GM18858 (cell line): ENCODE results near the gene RIMOC1.
"Not testable (repeated sequence)": the region's sequence is repeated elsewhere in the genome, so short reads cannot be mapped to it uniquely, and the experiment has no call there.

Source experiments
- ATAC-seq: cut with Tn5 transposase; IDR thresholded peaks from one replicate; pipeline ENCODE4 v1.9.1; 2021; ENCODE audit not compliant: unreplicated experiment

RIMOC1 gene

GRCh38 chr5:41885286-41885685, 18.9 kb upstream of the RIMOC1 start:
- no peak for ATAC-seq

- no peak for ATAC-seq
Measured at GRCh38 chr5:41891066-41891707, 13.0 kb upstream of the RIMOC1 start.

- no peak for ATAC-seq
Measured at GRCh38 chr5:41892031-41892430, 12.1 kb upstream of the RIMOC1 start.

- ATAC-seq = no peak
Measured at GRCh38 chr5:41893074-41893851, 10.9 kb upstream of the RIMOC1 start.

- no peak for ATAC-seq
Measured at GRCh38 chr5:41896230-41896629, 7.9 kb upstream of the RIMOC1 start.

GRCh38 chr5:41903382-41903891, 707 bp upstream of the RIMOC1 start:
- no peak for ATAC-seq

GRCh38 chr5:41906151-41906550, 2.0 kb downstream of the RIMOC1 start:
- no peak for ATAC-seq

- ATAC-seq = no peak
Measured at GRCh38 chr5:41908374-41909079, 4.4 kb downstream of the RIMOC1 start.

GRCh38 chr5:41918105-41918504, 14.0 kb downstream of the RIMOC1 start:
- ATAC-seq = peak; percentile 57

GRCh38 chr5:41921166-41921565, 17.0 kb downstream of the RIMOC1 start:
- no peak for ATAC-seq

- ATAC-seq = no peak
Measured at GRCh38 chr5:41921874-41922273, 17.7 kb downstream of the RIMOC1 start.

GRCh38 chr5:41924526-41924871, 20.4 kb downstream of the RIMOC1 start:
- no peak for ATAC-seq

GRCh38 chr5:41924872-41925554, 20.9 kb downstream of the RIMOC1 start, which contains the start of gene FBXO4:
Gene FBXO4, plus strand, starts transcription at chr5:41925281. Its CDS starts 29 bp downstream, at chr5:41925310.
- peak; percentile 90 for ATAC-seq

- ATAC-seq = no peak
Measured at GRCh38 chr5:41925555-41925951, 21.4 kb downstream of the RIMOC1 start.

GRCh38 chr5:41927604-41928003, 23.5 kb downstream of the RIMOC1 start:
- no peak for ATAC-seq

- ATAC-seq = no peak
Measured at GRCh38 chr5:41929035-41929434, 24.9 kb downstream of the RIMOC1 start.

- no peak for ATAC-seq
Measured at GRCh38 chr5:41932770-41933169, 28.6 kb downstream of the RIMOC1 start.

GRCh38 chr5:41935544-41935943, 31.4 kb downstream of the RIMOC1 start:
- ATAC-seq = no peak

GRCh38 chr5:41940641-41941040, 36.5 kb downstream of the RIMOC1 start:
- ATAC-seq = no peak

GRCh38 chr5:41945332-41945955, 41.3 kb downstream of the RIMOC1 start:
- ATAC-seq = not testable (repeated sequence)

GRCh38 chr5:41951224-41951623, 47.1 kb downstream of the RIMOC1 start:
- no peak for ATAC-seq
